HG03457 (cell line): ENCODE results near the gene WNT9A.

ENCODE experiments used
- ATAC-seq: cut with Tn5 transposase; IDR thresholded peaks from one replicate; pipeline ENCODE4 v1.9.1; 2021; ENCODE audit warnings: moderate number of reproducible peaks; ENCODE audit not compliant: unreplicated experiment

Gene WNT9A

DNA sequence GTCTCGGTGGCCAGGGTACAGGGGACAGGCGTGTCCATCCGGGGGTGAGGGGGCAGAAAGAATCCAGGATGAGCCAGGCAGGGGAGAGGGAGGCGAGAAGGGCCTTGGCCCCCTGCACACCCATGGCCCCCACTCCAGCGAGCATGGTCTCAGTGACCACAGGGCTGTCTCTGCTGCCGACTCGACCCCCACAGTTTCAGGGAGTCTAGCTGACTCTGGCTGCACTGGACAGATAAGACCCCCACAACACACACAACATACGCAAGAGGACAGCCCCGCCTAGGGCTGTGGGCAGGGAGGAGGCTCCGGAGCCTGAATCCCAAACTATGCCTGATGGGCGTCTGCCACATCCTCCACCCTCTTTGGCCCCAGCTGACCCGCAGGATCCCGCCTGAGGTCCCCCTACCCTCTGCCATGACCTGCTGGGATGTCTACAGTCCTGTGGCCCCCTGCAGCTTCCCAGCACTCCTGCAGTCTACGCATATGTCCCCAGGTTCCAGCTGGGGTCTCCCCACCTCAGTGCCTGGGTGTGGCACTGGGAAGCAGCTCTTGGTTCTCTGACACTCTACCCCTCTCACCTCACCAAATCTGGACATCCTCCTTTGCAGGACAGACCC lies 22.0 kb downstream of the WNT9A start:
- ATAC-seq = no peak

DNA sequence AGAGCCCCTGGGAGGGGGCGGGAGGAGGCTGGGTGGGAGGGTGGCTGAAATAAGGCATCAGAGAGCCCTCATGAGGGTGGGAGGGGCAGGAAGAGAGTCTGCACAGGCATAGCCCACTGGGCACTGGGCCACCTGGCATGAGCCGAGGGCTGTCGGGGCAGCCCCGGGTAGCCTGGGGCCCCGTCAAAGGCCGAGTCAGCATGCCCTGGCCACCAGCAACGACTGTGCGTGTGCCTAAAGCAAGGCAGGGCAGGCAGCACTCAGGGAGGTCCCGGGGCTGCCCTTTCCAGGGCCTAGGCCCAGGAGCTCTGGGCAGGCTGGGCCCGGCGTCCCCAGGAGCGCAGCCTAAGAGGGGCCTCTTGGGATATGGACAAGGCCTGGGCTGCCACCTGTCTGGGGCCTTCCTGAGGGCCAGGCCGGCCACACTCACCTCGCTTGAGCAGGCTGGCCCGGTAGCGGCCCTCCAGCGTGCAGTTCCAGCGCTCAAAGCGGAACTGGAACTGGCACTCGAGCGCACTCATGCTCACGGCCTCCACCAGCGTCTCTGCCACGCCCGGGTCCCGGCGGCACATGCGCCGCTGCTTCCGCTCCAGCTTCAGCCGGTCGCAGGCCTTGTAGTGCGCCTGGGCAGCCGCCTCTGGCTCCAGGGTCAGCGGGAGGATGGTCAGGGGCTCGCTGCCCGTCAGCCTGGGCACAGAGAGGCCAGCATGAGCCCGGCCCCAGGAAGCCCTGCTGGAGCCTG lies 22.7 kb downstream of the WNT9A start:
- no peak for ATAC-seq

DNA sequence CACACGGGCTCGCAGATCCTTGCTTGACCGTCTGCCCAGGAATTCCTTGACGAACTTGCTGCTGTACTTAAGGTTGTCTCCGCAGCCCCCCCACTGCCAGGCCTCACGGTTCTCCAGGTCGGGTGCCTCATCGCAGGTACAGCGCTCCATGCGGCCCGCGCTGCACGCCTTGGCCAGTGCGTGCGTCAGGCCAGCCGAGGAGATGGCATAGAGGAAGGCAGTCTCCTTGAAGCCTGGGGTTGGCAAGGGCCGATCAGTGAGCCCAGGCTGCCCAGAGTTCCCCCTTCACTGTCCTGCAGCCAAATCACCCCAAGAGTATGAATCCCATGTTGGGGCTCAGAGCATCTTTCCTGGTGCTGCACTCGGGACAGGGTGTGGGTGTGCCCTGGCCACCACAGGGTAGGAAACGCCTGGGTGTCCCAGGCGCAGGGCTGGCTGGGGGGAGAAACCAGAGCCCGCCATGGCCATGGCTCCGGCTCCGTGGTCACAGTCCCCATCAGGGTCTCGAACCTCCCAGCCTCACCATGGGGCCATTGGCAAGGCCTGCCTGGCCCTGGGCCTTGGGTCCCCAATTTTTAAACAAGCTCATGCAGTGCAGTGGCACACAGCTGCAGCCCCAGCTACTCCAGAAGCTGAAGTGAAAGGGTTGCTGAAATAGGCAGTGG lies 23.4 kb downstream of the WNT9A start:
- ATAC-seq = no peak

DNA sequence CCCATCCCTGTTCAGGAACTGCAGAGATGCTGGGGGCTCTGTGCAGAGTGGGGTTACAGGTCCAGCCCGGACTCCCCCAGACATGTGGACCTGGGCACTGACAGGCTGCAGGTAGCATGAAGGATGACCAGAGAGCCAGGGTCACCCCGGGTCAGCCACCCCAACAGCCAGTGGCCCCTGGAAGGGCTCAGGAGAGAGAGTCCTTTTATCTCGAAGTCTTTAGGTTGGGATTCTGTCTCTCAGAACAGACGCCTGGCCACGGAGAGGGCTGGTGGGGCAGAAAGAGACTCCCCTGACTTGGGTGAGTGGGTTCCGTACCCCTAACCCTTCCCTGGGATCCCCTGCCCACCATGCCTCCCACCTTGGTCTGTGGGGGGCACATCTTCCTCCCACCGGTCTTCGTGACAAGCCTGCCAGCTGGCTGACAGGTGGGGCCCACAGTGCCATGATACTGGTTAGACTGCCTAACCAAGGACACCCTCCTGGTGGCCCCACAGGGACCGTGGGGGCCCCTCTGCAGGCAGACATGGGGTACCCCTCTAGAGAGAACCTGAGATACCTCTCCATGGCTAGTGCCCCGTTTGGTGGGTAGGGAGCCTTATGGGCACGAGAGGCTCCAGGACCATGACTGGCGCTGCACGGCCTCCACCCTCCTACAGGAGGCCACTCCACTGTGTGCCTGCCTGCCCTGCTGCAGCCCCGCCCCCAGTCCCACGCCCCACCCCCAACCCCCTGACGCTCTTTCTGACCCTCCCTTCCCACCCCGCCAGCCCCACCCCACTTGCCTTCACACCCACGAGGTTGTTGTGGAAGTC lies 24.2 kb downstream of the WNT9A start:
- ATAC-seq = no peak

DNA sequence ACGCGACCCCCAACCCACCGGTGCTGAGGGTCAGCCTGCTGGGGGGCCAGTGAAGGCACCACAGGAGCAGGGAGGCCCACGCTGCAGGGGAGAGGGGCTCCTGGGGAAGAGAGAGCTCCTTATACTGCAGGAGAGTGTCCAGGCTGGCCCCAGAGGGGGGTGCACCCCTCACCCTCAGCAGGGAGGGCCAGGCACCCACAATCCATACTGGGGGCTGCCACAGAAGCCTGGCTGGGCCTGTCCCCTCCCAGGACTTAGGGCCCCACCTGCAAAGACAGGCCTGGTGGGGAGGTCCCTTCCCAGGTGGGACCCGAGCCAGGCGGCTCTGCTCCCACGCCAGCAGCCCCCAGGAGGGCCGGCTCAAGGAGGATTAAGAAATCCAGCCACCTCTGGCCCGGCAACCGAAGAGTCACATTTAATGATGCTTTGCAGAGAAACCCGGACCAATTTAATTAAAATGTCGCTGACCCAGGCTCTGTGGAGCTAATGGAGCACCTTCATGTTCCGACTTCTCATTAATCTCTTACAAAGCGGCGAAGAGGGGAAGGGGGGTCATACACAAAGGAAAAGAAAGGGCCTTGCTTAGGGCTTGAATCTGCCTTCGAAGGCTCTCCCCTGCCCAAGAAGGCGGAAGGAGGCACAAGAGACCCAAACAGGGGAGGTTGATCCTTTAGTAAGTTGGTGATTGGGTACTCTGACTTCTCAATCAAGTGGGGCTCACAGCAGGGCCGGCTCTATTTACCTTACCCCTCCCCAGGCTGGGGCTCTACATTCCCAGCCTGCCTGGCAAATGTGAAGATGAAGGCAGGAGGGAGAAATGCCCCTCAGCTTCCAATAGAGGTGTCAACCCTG lies 25.0 kb downstream of the WNT9A start:
- ATAC-seq = no peak

DNA sequence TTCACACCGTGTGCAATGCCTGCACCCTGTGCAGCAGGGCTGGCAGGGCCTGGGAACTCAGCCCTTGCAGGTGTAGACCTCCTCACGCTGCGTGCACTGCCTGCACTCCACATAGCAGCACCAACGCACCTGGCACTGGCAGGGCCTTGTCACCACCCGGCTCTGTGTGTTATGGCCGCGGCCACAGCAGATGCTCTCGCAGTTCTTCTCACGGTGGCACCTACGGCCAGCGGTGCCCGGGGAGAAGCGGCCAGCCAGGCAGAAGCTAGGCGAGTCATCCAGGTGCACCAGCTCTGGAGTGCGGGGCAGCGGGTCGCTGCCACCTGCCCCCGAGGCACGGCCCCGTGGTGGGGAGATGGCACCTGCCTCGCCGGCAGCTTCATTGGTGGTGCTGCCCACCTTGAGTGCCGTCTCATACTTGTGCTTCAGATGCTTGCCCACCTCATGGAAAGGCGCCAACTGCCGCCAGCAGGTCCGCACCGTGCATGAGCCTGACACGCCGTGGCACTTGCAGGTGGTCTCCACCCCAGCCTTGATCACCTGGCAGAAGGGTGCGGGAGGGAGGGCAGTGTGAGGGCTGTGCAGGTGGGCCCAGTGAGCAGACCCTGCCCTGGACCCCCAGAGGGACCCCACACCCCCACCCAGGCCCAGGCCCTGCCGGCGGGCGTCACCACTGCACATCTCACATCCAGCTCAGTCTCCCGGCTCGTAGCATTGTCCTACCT lies 26.1 kb downstream of the WNT9A start:
- ATAC-seq = no peak

DNA sequence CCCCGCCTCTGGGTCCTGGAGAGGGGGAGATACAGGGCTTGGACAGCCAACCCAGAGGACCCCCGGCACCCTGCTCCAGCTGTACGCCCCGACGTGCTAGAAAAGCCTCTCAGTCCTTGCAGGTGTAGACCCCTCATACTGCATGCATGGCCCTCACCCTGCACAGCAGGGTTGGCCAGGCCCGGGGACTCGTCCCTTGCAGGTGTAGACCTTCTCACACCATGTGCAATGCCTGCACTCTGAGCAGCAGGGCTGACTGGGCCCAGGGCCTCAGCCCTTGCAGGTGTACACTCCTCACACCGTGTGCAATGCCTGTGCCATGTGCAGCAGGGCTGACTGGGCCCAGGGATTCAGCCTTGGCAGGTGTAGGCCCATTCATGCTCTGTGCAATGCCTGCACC lies 26.8 kb downstream of the WNT9A start:
- ATAC-seq = no peak

DNA sequence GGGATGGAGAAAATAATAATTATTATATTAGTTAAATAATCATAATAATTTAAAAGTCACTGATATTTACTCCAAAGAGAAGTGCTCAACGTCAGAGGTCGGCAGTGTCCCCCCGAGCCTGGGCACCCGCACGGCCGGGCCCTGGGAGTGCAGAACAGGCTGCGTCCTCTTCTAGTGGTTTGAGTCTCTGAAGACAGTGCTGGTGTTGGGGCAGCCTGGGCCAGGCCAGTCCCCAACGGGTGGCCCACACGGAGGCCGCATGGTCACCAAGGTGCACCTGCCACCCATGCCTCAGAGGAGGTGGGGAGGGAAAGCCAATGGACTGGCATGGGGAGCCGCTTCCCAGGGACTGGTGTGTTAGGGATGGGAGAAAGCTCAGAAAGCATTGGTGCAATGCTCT lies 27.3 kb downstream of the WNT9A start:
- no peak for ATAC-seq

DNA sequence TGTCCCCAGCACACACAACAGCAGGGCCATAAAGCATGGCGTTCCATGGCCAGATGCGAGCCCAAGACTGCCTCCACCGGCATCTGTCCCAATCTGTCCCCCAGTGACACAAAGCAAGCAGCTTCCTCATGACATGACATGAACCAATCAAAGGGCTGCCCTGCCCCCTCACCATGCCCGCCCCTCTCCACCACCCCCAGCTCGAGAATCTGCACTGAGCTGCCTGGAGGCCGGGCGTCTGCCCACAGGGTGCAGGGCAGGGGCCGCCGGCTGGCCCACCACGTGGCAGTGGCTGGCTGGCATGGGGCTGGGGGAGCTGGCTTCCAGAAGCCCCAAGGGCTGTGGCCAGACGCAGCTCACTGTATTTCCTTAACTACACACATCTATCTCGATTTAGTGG lies 27.8 kb downstream of the WNT9A start:
- no peak for ATAC-seq

DNA sequence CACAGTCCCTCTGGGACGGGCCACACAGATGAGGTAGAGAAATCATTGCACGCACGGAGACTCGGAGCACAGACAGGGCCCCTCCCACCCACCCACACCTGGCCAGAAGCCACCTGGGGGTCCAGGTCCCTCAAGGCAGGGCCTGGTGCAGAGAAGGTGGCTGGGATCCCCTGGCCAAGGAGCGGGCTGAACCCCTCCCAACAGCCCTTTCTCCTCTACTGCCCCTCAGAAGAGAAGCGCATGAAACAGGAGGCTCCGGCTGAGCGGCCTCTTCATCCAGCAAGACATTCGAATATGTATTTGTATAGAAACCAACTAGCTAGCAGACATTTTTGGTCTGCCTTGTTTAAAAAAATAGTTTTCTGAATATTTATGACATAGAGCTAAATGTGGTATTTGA lies 29.0 kb downstream of the WNT9A start:
- ATAC-seq = no peak

DNA sequence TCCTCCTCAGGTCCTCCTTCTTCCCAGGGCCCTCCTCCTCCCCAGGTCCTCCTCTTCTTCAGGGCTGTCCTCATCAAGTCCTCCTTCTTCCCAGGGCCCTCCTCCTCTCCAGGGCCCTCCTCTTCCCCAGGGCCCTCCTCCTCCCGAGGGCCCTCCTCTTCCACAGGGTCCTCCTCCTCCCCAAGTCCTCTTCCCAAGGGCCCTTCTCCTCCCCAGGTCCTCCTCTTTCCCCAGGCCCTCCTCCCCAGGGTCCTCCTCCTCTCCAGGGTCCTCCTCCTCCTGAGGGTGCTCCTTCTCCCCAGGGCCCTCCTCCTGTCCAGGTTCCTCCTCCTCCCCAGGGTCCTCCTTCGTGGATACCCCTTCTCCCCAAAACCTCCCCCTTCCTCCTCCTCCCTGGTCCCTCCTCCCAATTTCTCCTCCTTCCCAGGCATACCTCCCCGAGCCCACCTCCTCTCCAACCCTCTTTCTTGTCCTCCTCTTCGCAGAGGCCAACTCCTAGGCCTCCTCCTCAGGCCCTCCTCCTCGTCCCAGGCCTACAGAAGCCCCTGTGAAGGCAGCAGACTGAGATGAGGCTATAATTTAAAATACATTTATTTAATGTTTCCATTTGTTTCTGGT lies 29.5 kb downstream of the WNT9A start:
- ATAC-seq = no peak

DNA sequence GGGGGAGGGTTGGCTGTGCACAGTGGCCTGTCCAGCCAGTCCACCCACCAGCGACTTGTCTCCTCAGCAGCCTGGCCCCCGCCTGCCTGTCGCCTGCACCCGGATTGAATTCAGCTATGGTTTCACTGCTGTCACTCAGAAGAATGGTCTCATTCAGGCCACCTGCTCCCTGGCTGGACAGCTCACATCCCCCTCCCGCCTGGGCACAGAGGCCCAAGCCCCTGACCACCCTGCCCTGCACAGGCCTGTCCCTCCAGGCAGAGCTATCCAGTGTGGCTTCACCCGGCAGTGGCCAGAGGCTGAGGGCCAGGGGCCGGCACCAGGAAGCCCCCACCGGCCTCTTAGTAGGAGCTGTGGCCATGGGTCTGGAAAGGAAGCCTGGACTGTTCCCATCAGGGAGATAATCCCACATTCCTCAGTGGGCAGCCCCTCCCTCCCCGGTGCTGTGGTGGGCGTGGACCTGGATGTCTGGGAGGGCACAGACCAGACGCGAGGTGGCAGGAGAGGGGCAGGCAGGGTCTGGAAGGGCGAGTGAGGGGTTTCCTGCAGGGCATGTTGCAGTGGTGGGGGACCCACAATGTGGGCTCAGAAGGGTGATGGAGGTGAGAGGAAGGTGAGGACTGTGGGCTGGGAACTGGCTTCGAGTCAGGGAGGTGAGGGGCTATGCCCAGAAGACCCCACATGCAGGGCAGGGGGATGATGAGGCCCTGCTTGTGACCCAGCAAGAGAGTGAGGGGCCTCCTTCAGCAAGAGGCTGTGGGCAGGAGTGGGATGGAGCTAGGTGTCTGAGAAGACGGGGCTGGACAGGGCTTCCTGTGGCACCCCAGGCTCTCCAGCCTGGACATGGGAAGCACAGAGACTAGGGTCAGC lies 30.4 kb downstream of the WNT9A start:
- no peak for ATAC-seq

DNA sequence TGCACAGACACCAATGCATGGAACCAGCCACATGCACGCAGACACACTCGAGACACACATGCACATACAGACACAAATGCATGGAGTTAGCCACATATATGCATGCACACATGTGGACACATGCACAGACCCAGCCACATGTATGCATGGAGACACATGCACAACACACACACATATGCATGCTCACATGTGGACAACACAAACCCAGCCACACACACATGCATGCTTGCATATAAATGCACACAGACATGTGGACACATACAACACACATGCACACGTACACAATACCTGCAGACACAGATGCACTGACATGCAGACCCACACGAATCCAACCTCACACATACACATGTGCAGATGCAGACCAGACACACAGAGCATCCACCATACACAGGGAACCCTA lies 31.1 kb downstream of the WNT9A start:
- no peak for ATAC-seq

DNA sequence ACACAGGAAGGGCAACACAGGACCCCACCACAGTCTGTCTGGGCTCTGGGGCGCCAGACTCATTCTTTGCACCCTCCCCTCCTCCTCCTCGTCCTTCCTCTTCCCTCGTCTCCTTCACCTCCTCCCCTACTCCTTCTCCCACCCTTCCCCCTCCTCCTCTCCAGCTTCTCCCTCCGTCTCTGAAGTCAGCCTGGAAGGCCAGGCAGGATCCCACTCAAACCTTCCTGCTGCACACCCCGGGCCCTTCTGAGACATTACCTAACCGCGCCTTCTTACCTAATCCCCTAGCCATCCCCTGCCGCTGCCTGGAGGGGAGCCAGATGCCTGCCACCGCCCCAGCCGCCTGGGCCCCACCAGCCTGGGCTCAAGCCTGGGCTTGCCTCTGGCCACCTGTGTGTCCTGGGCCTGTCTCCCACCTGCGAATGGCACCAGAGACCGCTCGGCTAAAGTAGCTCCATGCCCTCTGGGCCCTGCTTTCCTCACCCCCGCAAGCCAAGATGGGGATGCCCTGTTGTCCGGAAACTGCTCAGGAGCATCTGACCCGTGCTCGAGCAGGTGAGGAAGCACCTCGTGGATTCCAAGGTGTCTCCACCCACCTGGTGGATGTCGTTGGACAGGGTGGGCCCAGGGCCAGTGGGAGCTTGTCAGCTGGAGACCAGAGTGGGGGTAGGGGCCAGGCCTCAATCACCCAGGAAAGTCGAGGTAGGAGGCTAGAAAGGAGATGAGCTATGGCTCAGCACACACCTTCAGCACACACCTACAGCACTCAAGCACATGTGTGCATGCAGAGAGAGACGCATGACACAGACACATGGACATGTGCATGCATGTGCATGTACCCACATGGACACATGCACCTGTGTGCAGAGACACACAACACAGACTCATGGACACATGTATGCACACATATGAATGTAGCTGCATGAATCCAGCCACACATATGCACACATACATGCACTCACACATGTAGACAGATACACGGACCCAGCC lies 31.9 kb downstream of the WNT9A start:
- ATAC-seq = no peak

DNA sequence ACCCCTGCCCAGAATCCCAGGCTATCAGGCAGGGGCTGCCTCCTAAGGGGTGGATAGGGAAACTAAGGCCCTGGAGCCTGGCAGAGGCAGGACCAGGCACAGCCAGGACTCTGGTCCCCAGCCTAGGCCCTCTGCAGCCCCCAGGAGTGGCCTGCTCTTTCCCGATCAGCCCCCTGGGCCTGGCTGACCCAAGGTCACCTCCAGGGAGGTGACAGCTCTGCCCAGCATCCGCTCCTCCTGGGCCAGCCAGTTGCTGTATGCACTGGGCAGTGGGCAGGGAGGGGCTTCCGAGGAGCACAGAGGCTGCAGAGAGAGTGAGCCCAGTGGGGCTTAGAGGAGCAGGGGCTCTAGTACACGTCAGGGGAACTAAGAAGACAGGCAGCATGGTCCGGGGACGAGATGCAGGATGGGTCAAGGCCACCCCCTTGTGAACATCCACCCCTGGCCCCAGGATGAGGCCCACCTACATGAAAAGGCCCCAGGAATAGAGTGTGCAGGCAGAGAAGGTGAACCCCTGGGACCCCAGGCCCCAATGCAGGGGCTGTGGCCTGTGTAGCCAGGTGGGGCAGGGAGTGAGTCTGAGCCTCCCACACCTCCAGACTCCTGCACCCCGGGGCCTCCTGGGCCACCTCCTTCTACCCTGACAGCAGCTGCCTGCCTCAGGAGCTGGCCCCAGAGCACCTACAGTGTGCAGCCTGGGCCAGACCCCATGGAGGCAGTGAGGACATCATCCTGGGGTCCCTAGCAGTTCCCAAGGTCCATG lies 32.8 kb downstream of the WNT9A start:
- no peak for ATAC-seq
